Spleen (tissue), 11 donors: ENCODE measurements around the gene SLC23A2. TPM values are rescaled to one million over a fixed set of nuclear protein-coding genes. Genes with fewer than 3 reads are reported as not detected.

Experiments used
- DNase-seq: peaks from one replicate; pipeline ENCODE4 v3.0.0-alpha.2; 2020
- H3K27ac ChIP-seq, 8 donors: fragments of 200-600 bp; sonication (generic) in 7 of 8; 1 replicate in 4 of 8; 2 replicates in 4 of 8; pipeline versions ENCODE4 v1.5.0 to v1.8.0; 2016 to 2021; ENCODE audit warnings: inconsistent platforms in 4 of 8, mild to moderate bottlenecking in 4 of 8, moderate library complexity in 1 of 8
- H3K27me3 ChIP-seq, 7 donors: fragments of 200-600 bp; sonication (generic) in 6 of 7; replicated peaks in 1 of 7; 1 replicate in 4 of 7; 2 replicates in 3 of 7; pipeline versions ENCODE4 v1.5.0 to v1.8.0; 2016 to 2021; ENCODE audit warnings: inconsistent platforms in 3 of 7, mild to moderate bottlenecking in 1 of 7
- H3K36me3 ChIP-seq, 6 donors: fragments of 200-600 bp; sonication (generic) in 5 of 6; 1 replicate in 4 of 6; 2 replicates in 2 of 6; pipeline versions ENCODE4 v1.5.0 to v1.8.0; 2016 to 2021; ENCODE audit warnings: inconsistent platforms in 2 of 6
- H3K4me1 ChIP-seq, 6 donors: fragments of 200-600 bp; sonication (generic) in 5 of 6; 1 replicate in 3 of 6; 2 replicates in 3 of 6; pipeline versions ENCODE4 v1.5.0 to v1.8.0; 2016 to 2021; ENCODE audit warnings: inconsistent platforms in 3 of 6
- H3K4me3 ChIP-seq, 8 donors: fragments of 200-600 bp; sonication (generic) in 7 of 8; 1 replicate in 4 of 8; 2 replicates in 4 of 8; pipeline versions ENCODE4 v1.5.0 to v1.8.0; 2016 to 2021; ENCODE audit warnings: inconsistent platforms in 4 of 8, mild to moderate bottlenecking in 4 of 8, moderate library complexity in 2 of 8
- H3K9me3 ChIP-seq, 8 donors: fragments of 200-600 bp; sonication (generic) in 7 of 8; 1 replicate in 4 of 8; 2 replicates in 4 of 8; pipeline versions ENCODE4 v1.5.0 to v1.8.0; 2016 to 2021; ENCODE audit warnings: inconsistent platforms in 4 of 8
- POLR2A ChIP-seq, 3 donors: fragments of 450-650 bp; IDR thresholded peaks; one replicate each; pipeline ENCODE4 v1.5.1; 2017; ENCODE audit warnings: antibody characterized with exemption in 3 of 3, mild to moderate bottlenecking in 1 of 3
- POLR2AphosphoS5 ChIP-seq, 3 donors: sonication (generic); formaldehyde crosslinking; IDR thresholded peaks; one replicate each; pipeline ENCODE4 v1.5.1; 2017; ENCODE audit warnings: antibody characterized with exemption in 3 of 3
- WGBS, 5 donors: extraction: QIAGEN DNeasy Blood & Tissue Kit in 3 of 5; methylation state at CpG; one replicate each; pipeline versions ENCODE4 v1.1.5 to v1.1.7; 2013 to 2018; 5-methylcytosine and 5-hydroxymethylcytosine counted together
- intact Hi-C: fragments of 100-400 bp; cut with DNase I; formaldehyde crosslinking; loops from one replicate; pipeline ENCODE4 v1.15.0; 2023; ENCODE audit warnings: low total_unique reads
- polyA plus RNA-seq, 3 donors: library from polyadenylated mRNA; stranded (reverse); fragments of 200-250 nt; gene quantifications; one replicate each; pipeline ENCODE4 v1.2.1, GENCODE V29; 2013
- total RNA-seq, 7 donors: library from RNA; depleted of rRNA in 3 of 7; stranded (reverse); fragments of >200 nt in 3 of 7; fragmentation: NEBNext Ultra II Directional in 4 of 7; extraction: Animal tissue kit (Norgen Biotek cat#: 25700) in 4 of 7; gene quantifications; one replicate each; pipeline versions ENCODE4 v1.1.0 to v1.2.1, GENCODE V29; 2016 to 2021
- TF ChIP-seq, protein P1 (sequence below), 11 experiments: fragments of 200-600 bp in 7 of 11; fragments of 450-650 bp in 4 of 11; sonication (generic) in 4 of 11; IDR thresholded peaks in 8 of 11; conservative IDR thresholded peaks in 3 of 11; 1 replicate in 7 of 11; 2 replicates in 4 of 11; pipeline versions ENCODE4 v1.4.0 to v1.8.0; 2016 to 2021; ENCODE audit warnings: antibody characterized with exemption in 11 of 11, inconsistent platforms in 4 of 11, mild to moderate bottlenecking in 1 of 11
- donor health status: healthy with polysubstance abuse.
- donor health status: DM: no; HTN: no; CAD: no; lungs with moderate emphysema.
- donor health status: DM: no; HTN: no; CAD: no.
- donor health status: Bipolar disorder and iron deficiency.
- donor health status: healthy.
- donor health status: DM: no; HTN: no; CAD: no.
- donor health status: DM: yes; HTN: yes; CAD: no.

The SLC23A2 gene
- total and polyA plus RNA-seq, 10 donors, result 5.1 to 72.0 (median 45.8) TPM

- peak overlapping the region in 7 of 8 donors; percentile 29 to 84 (median 75) for H3K27ac ChIP-seq
- H3K9me3 ChIP-seq, result no peaks in the 10 kb centered on the region
- TF ChIP-seq POLR2A (IDR thresholded peaks at IDR 0.05), result no peak
- TF ChIP-seq, protein P1, sequence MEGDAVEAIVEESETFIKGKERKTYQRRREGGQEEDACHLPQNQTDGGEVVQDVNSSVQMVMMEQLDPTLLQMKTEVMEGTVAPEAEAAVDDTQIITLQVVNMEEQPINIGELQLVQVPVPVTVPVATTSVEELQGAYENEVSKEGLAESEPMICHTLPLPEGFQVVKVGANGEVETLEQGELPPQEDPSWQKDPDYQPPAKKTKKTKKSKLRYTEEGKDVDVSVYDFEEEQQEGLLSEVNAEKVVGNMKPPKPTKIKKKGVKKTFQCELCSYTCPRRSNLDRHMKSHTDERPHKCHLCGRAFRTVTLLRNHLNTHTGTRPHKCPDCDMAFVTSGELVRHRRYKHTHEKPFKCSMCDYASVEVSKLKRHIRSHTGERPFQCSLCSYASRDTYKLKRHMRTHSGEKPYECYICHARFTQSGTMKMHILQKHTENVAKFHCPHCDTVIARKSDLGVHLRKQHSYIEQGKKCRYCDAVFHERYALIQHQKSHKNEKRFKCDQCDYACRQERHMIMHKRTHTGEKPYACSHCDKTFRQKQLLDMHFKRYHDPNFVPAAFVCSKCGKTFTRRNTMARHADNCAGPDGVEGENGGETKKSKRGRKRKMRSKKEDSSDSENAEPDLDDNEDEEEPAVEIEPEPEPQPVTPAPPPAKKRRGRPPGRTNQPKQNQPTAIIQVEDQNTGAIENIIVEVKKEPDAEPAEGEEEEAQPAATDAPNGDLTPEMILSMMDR (IDR thresholded peaks at IDR 0.05 in 8 of 11, conservative IDR thresholded peaks at IDR 0.05 in 3 of 11), result no peak
- no peak for TF ChIP-seq POLR2AphosphoS5 (IDR thresholded peaks at IDR 0.05)
- H3K4me3 ChIP-seq, result peak overlapping the region in 6 of 8 donors; percentile 39 to 94 (median 80)
- no peaks in the 10 kb centered on the region for H3K27me3 ChIP-seq
- 32 to 48% (median 35%) methylated on average over 4 to 5 of the region's 5 CpGs for WGBS, 5 donors
- DNase-seq, result peak; percentile 75
- intact Hi-C loops, result no loop called here
- H3K36me3 ChIP-seq, result no peaks in the 10 kb centered on the region
- H3K4me1 ChIP-seq, result peaks cover 16 to 47% (median 37%) of the 10 kb centered on the region in 6 donors
These were observed 735 bp upstream of the SLC23A2 start for GRCh38 chr20:5002077-5002413.

- 4 to 8% (median 6%) methylated on average over 22 to 53 of the region's 53 CpGs for WGBS, 5 donors
- Histone ChIP-seq H3K4me1 (peaks cover 16 to 52% (median 40%) of the 10 kb centered on the region in 6 donors), H3K27me3 (no peaks in the 10 kb centered on the region), H3K27ac (peak overlapping the region in 7 of 8 donors; percentile 42 to 84 (median 73)), H3K9me3 (no peaks in the 10 kb centered on the region), H3K36me3 (no peaks in the 10 kb centered on the region), H3K4me3 (peak overlapping the region; percentile 57 to 94 (median 76))
- TF ChIP-seq POLR2AphosphoS5 (IDR thresholded peaks at IDR 0.05), result peak in 1 of 3 donors; percentile 59
- TF ChIP-seq POLR2A (IDR thresholded peaks at IDR 0.05), result no peak
- peak; percentile 89 for DNase-seq
- intact Hi-C loops, result no loop called here
These were observed 792 bp downstream of the SLC23A2 start for GRCh38 chr20:5000263-5001173.

GRCh38 chr20:4999788-5000187 lies 1.5 kb downstream of the SLC23A2 start:
- 58 to 82% (median 68%) methylated on average over 1 of the region's 1 CpG for whole genome bisulfite sequencing, 5 donors
- Histone ChIP-seq H3K27me3 (no peaks in the 10 kb centered on the region), H3K36me3 (no peaks in the 10 kb centered on the region), H3K4me1 (peaks cover 16 to 58% (median 42%) of the 10 kb centered on the region in 6 donors), H3K27ac (peak overlapping the region in 5 of 8 donors; percentile 9 to 84 (median 75)), H3K4me3 (peak overlapping the region; percentile 57 to 94 (median 76)), H3K9me3 (no peaks in the 10 kb centered on the region)
- no peak for DNase-seq
- TF ChIP-seq POLR2AphosphoS5 (IDR thresholded peaks at IDR 0.05) (no peak), POLR2A (IDR thresholded peaks at IDR 0.05) (no peak)
- TF ChIP-seq, protein P1 (IDR thresholded peaks at IDR 0.05 in 8 of 11, conservative IDR thresholded peaks at IDR 0.05 in 3 of 11), result no peak
- intact Hi-C loops, result no loop called here

- intact Hi-C loops, result no loop called here
- TF ChIP-seq POLR2A (IDR thresholded peaks at IDR 0.05), result no peak
- TF ChIP-seq, protein P1 (IDR thresholded peaks at IDR 0.05 in 8 of 11, conservative IDR thresholded peaks at IDR 0.05 in 3 of 11), result peak in 6 of 11 experiments; percentile 14 to 41 (median 24)
- Histone ChIP-seq H3K27me3 (no peaks in the 10 kb centered on the region), H3K36me3 (no peaks in the 10 kb centered on the region), H3K9me3 (no peaks in the 10 kb centered on the region), H3K4me3 (no peak overlapping the region), H3K27ac (no peak overlapping the region), H3K4me1 (peaks cover 16 to 70% (median 42%) of the 10 kb centered on the region in 6 donors)
- WGBS, 5 donors, result 45 to 66% (median 51%) methylated on average over 5 of the region's 5 CpGs
- DNase-seq, result peak; percentile 16
These were observed 3.1 kb downstream of the SLC23A2 start for GRCh38 chr20:4998160-4998651.
